MCF 10A (cell line): ENCODE measurements around the gene NELFCD. TPM values are rescaled to one million over a fixed set of nuclear protein-coding genes. Genes with fewer than 3 reads are reported as not detected.
"Not testable (repeated sequence)": the region's sequence is repeated elsewhere in the genome, so short reads cannot be mapped to it uniquely, and the experiment has no call there.

Source experiments
- BruUV-seq: library from RNA; stranded (reverse); fragments of 400-500 nt; replicated peaks from 2 replicates; lab custom pipeline; 2021; lab: Mats Ljungman, UMichigan
- CTCF ChIA-PET: fragments of 300-600 bp; sonication (Branson Sonifier 250); formaldehyde crosslinking; extraction: SDS; loops from one replicate; lab custom pipeline; 2021; ENCODE audit warnings: antibody characterized with exemption, inconsistent platforms; lab: Yijun Ruan, JAX
- POLR2A ChIA-PET: fragments of 300-600, 350-650 bp; sonication (Branson Sonifier 250); formaldehyde crosslinking; extraction: SDS; loops from one replicate; lab custom pipeline; 2020; ENCODE audit warnings: antibody characterized with exemption, inconsistent platforms; lab: Yijun Ruan, JAX
- DNase-seq: peaks from one replicate; pipeline ENCODE4 v3.0.0-alpha.2; 2018; ENCODE audit not compliant: unreplicated experiment
- H3K27ac Mint-ChIP-seq: one replicate; pipeline ENCODE4 v1.8.0; 2022; ENCODE audit warnings: mild to moderate bottlenecking, low read depth, mixed read lengths; ENCODE audit not compliant: unreplicated experiment
- H3K27me3 Mint-ChIP-seq: one replicate; pipeline ENCODE4 v1.8.0; 2022; ENCODE audit warnings: mixed read lengths; ENCODE audit not compliant: insufficient read depth, unreplicated experiment
- H3K36me3 Mint-ChIP-seq: one replicate; pipeline ENCODE4 v1.8.0; 2022; ENCODE audit warnings: mild to moderate bottlenecking, moderate library complexity, mixed read lengths; ENCODE audit not compliant: insufficient read depth, unreplicated experiment
- H3K4me1 Mint-ChIP-seq: one replicate; pipeline ENCODE4 v1.8.0; 2022; ENCODE audit warnings: mixed read lengths; ENCODE audit not compliant: insufficient read depth, unreplicated experiment
- H3K4me3 Mint-ChIP-seq: one replicate; pipeline ENCODE4 v1.8.0; 2022; ENCODE audit warnings: mild to moderate bottlenecking, moderate library complexity, mixed read lengths; ENCODE audit not compliant: unreplicated experiment
- H3K9me3 Mint-ChIP-seq: one replicate; pipeline ENCODE4 v1.8.0; 2022; ENCODE audit warnings: mixed read lengths; ENCODE audit not compliant: unreplicated experiment
- intact Hi-C: fragments of 100-400 bp; cut with micrococcal nuclease; formaldehyde crosslinking; loops from 2 replicates; pipeline ENCODE4 v1.14.1; 2022
- total RNA-seq: library from RNA; stranded (reverse); gene quantifications from 2 replicates; pipeline ENCODE4 v1.2.3, GENCODE V29; 2022
- TF ChIP-seq, protein P1 (sequence below): fragments of 200-600 bp; IDR thresholded peaks from one replicate; pipeline ENCODE4 v1.8.0; 2022; ENCODE audit warnings: antibody characterized with exemption, mild to moderate bottlenecking; ENCODE audit not compliant: unreplicated experiment

NELFCD gene
- total RNA-seq, 1 experiment from 2014 or later: 79.8 TPM

DNA sequence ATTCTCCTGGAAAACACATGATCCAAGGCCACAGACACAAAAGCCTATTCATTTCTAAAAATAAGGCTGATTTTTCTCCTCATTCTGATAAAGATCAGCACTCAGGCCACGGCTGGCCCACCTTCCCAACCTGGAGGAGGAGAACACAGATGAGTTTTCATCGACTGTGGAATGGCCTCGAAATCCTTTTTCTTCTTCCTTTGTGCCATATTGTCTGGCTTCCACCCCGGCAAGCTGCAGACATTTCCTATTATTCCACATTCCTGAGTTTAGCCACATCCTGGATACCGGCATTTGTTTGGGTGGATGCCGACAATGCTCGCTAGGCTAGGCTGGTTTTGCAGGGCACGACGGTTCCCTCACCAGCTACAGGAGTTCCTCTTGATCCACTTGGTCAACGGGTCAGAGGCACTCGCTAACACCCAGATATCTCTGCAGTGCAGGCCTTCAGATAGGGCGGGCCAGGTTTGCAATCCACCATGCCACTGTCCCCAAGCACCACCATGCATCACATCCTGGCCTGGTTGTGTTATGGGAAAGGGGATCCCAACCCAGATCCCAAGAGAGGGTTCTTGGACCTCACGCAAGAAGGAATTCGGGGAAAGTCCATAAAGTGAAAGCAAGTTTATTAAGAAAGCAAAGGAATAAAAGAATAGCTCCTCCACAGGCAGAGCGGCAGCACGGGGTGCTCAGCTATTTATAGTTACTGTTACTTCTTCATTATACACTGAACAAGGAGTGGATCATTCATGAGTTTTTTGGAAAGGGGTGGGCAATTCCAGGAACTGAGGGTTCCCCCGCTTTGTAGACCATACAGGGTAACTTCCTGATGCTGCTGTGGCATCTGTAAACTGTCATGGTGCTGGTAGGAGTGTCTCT is 30.2 kb downstream of the NELFCD start:
- H3K4me1 Mint-ChIP-seq: peaks cover 24% of the 10 kb centered on the region
- no TSS peak for BruUV-seq
- intact Hi-C loops: no loop called here
- peak overlapping the region; percentile 58 for H3K27ac Mint-ChIP-seq
- H3K27me3 Mint-ChIP-seq: no peaks in the 10 kb centered on the region
- CTCF ChIA-PET: interaction anchor here (0.9 to 1.4 kb wide), 4 partner anchors 9 to 121 kb away, joined by 3 read pairs; partner anchors contain the start of genes ATP5F1E and TUBB1
- H3K9me3 Mint-ChIP-seq: no peaks in the 10 kb centered on the region
- peak; percentile 59 for DNase-seq
- TF ChIP-seq, protein P1, sequence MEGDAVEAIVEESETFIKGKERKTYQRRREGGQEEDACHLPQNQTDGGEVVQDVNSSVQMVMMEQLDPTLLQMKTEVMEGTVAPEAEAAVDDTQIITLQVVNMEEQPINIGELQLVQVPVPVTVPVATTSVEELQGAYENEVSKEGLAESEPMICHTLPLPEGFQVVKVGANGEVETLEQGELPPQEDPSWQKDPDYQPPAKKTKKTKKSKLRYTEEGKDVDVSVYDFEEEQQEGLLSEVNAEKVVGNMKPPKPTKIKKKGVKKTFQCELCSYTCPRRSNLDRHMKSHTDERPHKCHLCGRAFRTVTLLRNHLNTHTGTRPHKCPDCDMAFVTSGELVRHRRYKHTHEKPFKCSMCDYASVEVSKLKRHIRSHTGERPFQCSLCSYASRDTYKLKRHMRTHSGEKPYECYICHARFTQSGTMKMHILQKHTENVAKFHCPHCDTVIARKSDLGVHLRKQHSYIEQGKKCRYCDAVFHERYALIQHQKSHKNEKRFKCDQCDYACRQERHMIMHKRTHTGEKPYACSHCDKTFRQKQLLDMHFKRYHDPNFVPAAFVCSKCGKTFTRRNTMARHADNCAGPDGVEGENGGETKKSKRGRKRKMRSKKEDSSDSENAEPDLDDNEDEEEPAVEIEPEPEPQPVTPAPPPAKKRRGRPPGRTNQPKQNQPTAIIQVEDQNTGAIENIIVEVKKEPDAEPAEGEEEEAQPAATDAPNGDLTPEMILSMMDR: no peak
- POLR2A ChIA-PET: interaction anchor here (0.9 to 3.0 kb wide), 8 partner anchors 9 to 129 kb away, joined by 3 to 23 read pairs (median 7); partner anchors contain the start of genes ATP5F1E and TUBB1
- no peak overlapping the region for H3K4me3 Mint-ChIP-seq
- H3K36me3 Mint-ChIP-seq: no peaks in the 10 kb centered on the region

DNA sequence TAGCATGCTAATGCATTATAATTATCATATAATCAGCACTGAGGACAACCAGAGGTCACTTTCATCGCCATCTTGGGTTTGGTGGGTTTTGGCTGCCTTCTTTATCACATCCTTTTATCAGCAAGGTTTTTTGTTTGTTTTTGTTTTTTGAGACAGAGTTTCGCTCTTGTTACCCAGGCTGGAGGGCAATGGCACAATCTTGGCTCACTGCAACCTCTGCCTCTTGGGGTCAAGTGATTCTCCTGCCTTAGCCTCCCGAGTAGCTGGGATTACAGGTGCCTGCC is 30.8 kb downstream of the NELFCD start:
- H3K27ac Mint-ChIP-seq, BruUV-seq, H3K27me3 Mint-ChIP-seq, intact Hi-C loops, H3K36me3 Mint-ChIP-seq, H3K4me3 Mint-ChIP-seq, CTCF ChIA-PET, H3K9me3 Mint-ChIP-seq, DNase-seq: not testable (repeated sequence)
- POLR2A ChIA-PET: interaction anchor here (0.9 to 3.0 kb wide), 4 partner anchors 9 to 30 kb away, joined by 3 to 23 read pairs (median 14); partner anchors contain the start of genes ATP5F1E and TUBB1
- peaks cover 30% of the 10 kb centered on the region for H3K4me1 Mint-ChIP-seq

DNA sequence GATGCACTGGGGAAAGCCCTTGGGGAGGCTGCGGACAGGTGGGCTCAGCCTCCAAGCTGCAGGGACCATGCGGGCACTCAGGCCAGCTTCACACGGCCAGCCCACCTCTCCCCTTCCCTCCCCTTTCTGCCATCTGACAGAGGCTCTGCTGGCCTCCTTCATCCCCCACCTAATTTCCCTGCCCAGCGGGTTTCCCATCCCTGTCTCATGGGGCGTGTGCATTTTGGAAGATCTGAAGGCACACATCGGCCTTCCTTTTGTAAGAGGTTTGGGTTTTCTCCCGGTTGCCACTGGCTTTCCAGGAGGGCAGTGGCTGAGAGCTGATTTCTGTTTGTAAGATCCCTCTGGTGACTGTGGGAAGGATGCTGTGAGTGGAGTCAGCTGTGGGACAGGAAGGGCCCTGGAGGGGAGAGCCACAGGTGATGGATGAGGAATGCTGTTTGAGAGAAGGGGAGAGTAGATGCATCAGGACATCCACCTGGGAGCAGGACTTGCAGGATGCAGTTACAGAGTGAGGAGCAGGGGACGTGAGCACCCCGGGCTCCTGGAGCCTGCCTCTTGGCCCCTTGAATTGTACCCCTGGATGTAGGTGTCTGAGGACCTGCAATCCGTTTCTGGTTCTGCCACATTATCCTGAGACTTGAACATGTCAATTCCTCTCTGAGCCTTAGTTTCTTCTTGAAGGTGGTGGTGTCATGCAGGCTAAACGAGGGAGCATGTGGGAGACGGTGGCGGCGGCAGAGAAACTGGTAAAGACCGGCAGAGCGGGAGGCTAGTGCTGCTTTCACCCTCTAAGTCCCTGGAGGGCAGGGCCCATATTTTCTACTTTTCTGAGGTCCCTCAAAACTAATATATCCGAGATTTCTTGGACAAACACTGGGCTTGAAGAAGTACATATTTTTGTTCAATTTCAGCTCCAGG is 32.2 kb downstream of the NELFCD start:
- POLR2A ChIA-PET: interaction anchor here (1.0 kb wide), 1 partner anchor 20 kb away, joined by 3 read pairs; no protein-coding TSS in a partner anchor
- H3K4me3 Mint-ChIP-seq: no peak overlapping the region
- H3K27me3 Mint-ChIP-seq: no peaks in the 10 kb centered on the region
- intact Hi-C loops: no loop called here
- no peaks in the 10 kb centered on the region for H3K9me3 Mint-ChIP-seq
- TF ChIP-seq, protein P1: no peak
- no peak for DNase-seq
- H3K36me3 Mint-ChIP-seq: no peaks in the 10 kb centered on the region
- CTCF ChIA-PET: interaction anchor here (0.5 kb wide), 1 partner anchor 410 kb away, joined by 3 read pairs; no protein-coding TSS in a partner anchor
- H3K4me1 Mint-ChIP-seq: peaks cover 34% of the 10 kb centered on the region
- no TSS peak for BruUV-seq
- H3K27ac Mint-ChIP-seq: no peak overlapping the region

DNA sequence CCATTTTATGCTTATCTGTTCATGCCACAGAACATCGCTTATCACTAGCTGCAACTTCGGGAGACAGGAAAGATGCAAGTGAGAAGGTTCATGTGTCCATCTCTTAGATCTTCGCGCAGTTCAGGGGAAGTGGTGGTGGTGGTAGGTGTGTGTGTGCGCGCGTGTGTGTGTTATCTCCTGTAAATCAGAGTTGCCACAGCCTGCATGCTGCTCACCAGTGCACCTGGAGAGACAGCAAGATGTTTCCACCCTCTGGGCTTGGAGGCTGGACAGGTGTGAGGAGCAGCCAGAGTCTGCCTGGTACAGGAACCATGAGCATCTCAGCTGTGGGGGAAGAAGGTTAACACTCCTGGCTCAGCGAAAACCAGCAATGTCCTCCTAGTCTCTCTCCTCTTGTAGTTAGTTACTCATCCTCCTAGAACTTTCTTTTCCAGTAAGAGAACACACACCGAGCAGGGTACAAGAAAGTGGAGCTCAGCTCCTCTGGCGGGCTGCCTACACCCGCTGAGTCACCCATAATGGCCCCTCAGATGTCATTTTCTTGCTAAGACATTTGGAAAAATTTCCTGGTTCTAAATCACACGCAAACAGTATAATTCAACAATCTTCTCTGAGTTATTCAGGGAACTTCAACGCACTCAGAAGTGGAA is 33.0 kb downstream of the NELFCD start:
- Mint-ChIP-seq H3K4me3 (no peak overlapping the region), H3K27ac (peak overlapping the region; percentile 12), H3K4me1 (peaks cover 34% of the 10 kb centered on the region), H3K27me3 (no peaks in the 10 kb centered on the region), H3K36me3 (no peaks in the 10 kb centered on the region), H3K9me3 (no peaks in the 10 kb centered on the region)
- CTCF ChIA-PET: interaction anchor here (0.7 kb wide), 1 partner anchor 9 kb away, joined by 4 read pairs; no protein-coding TSS in a partner anchor
- POLR2A ChIA-PET: interaction anchor here (1.0 kb wide), 1 partner anchor 19 kb away, joined by 3 read pairs; no protein-coding TSS in a partner anchor
- no TSS peak for BruUV-seq
- TF ChIP-seq, protein P1: no peak
- DNase-seq: peak; percentile 38
- intact Hi-C loops: no loop called here
